NCI-H748 (cell line): Measurements from ENCODE around the gene MRPL16.
"Not testable (repeated sequence)": the region's sequence is repeated elsewhere in the genome, so short reads cannot be mapped to it uniquely, and the experiment has no call there.

Source experiments
- DNase-seq: peaks from one replicate; lab custom pipeline; 2025; ENCODE audit not compliant: unreplicated experiment; lab: John Stamatoyannopoulos, UW

Gene MRPL16

GRCh38 chr11:59813364-59813763, 2.8 kb upstream of the MRPL16 start:
- no peak for DNase-seq

- DNase-seq, result no peak
Observed at GRCh38 chr11:59812220-59812619, 1.6 kb upstream of the MRPL16 start.

- DNase-seq, result no peak
Observed at GRCh38 chr11:59810911-59811259, 307 bp upstream of the MRPL16 start.

GRCh38 chr11:59807047-59807610, 3.4 kb downstream of the MRPL16 start:
- DNase-seq, result no peak

GRCh38 chr11:59804061-59804460, 6.5 kb downstream of the MRPL16 start:
- no peak for DNase-seq

GRCh38 chr11:59802639-59803176, 7.9 kb downstream of the MRPL16 start:
- peak; percentile 49 for DNase-seq

GRCh38 chr11:59801981-59802638, 8.5 kb downstream of the MRPL16 start:
- no peak for DNase-seq

GRCh38 chr11:59801160-59801706, 9.3 kb downstream of the MRPL16 start:
- DNase-seq, result no peak

- no peak for DNase-seq
Observed at GRCh38 chr11:59800390-59801025, 10.1 kb downstream of the MRPL16 start.

- DNase-seq, result no peak
Observed at GRCh38 chr11:59794417-59794816, 16.2 kb downstream of the MRPL16 start.

GRCh38 chr11:59792507-59792906, 18.1 kb downstream of the MRPL16 start:
- DNase-seq, result no peak

- no peak for DNase-seq
Observed at GRCh38 chr11:59791639-59792038, 18.9 kb downstream of the MRPL16 start.

GRCh38 chr11:59787816-59788215, 22.8 kb downstream of the MRPL16 start:
- no peak for DNase-seq

- no peak for DNase-seq
Observed at GRCh38 chr11:59787255-59787588, 23.4 kb downstream of the MRPL16 start.

GRCh38 chr11:59785818-59786217, 24.8 kb downstream of the MRPL16 start:
- no peak for DNase-seq

GRCh38 chr11:59784441-59784840, 26.1 kb downstream of the MRPL16 start:
- DNase-seq, result not testable (repeated sequence)

GRCh38 chr11:59783632-59784090, 26.9 kb downstream of the MRPL16 start:
- DNase-seq, result no peak

GRCh38 chr11:59782080-59782479, 28.5 kb downstream of the MRPL16 start:
- no peak for DNase-seq

GRCh38 chr11:59779487-59779886, 31.1 kb downstream of the MRPL16 start:
- DNase-seq, result no peak

- DNase-seq, result no peak
Observed at GRCh38 chr11:59778122-59778521, 32.5 kb downstream of the MRPL16 start.

- DNase-seq, result no peak
Observed at GRCh38 chr11:59777104-59777503, 33.5 kb downstream of the MRPL16 start.
